Kidney epithelial cell (primary cell): ENCODE data around the gene BRMS1L. TPM values are rescaled to one million over a fixed set of nuclear protein-coding genes. Genes with fewer than 3 reads are reported as not detected.
A peak's percentile ranks its signal among the peaks of the same experiment; 100 is the strongest.

Source experiments
- DNase-seq: peaks from one replicate; pipeline ENCODE4 v3.0.0-alpha.2; 2010; ENCODE audit warnings: low read depth
- H3K27me3 ChIP-seq: 2 replicates; pipeline ENCODE4 v1.6.0; 2011; ENCODE audit warnings: low read length; ENCODE audit not compliant: control insufficient read depth, insufficient read depth
- H3K36me3 ChIP-seq: 2 replicates; pipeline ENCODE4 v1.5.1; 2011; ENCODE audit warnings: low read length; ENCODE audit not compliant: control insufficient read depth, insufficient read depth
- H3K4me3 ChIP-seq: 2 replicates; pipeline ENCODE4 v1.5.1; 2011; ENCODE audit warnings: low read depth, mild to moderate bottlenecking, control low read depth, low read length
- total RNA-seq: library from RNA; depleted of rRNA; stranded (reverse); fragments of >200 nt; gene quantifications from 2 replicates; pipeline ENCODE4 v1.2.3, GENCODE V29; 2015
- TF ChIP-seq, protein P1 (sequence below): IDR thresholded peaks from 2 replicates; pipeline ENCODE4 v1.5.1; 2011; ENCODE audit warnings: mild to moderate bottlenecking, moderate library complexity, low read length, control low read depth, inconsistent platforms; ENCODE audit not compliant: insufficient read depth, poor library complexity, severe bottlenecking

The BRMS1L gene
- total RNA-seq, 1 donor from 2014 or later, result 5.6 TPM

DNA sequence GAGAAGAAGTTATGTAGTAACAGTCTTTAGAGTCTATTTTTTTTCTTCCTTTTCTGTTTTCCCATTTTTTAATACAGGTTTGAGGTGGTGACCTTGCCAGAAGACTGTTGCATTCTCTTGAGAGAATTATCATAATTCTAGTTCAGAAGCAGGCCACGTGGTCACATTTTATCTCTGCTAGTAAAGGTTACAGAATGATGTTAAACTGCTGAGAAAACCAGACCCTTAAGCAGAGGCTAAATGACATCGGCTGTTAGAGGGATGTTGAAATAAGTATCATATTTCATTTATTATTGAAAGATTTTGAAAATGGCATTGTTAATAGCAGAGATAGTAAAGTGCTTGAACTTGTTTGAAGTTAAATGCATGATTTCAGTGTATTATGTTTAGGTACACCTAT lies 49.2 kb downstream of the BRMS1L start:
- DNase-seq, result no peak
- Histone ChIP-seq H3K4me3 (no peak overlapping the region), H3K36me3 (no peaks in the 10 kb centered on the region), H3K27me3 (no peaks in the 10 kb centered on the region)
- TF ChIP-seq, protein P1, sequence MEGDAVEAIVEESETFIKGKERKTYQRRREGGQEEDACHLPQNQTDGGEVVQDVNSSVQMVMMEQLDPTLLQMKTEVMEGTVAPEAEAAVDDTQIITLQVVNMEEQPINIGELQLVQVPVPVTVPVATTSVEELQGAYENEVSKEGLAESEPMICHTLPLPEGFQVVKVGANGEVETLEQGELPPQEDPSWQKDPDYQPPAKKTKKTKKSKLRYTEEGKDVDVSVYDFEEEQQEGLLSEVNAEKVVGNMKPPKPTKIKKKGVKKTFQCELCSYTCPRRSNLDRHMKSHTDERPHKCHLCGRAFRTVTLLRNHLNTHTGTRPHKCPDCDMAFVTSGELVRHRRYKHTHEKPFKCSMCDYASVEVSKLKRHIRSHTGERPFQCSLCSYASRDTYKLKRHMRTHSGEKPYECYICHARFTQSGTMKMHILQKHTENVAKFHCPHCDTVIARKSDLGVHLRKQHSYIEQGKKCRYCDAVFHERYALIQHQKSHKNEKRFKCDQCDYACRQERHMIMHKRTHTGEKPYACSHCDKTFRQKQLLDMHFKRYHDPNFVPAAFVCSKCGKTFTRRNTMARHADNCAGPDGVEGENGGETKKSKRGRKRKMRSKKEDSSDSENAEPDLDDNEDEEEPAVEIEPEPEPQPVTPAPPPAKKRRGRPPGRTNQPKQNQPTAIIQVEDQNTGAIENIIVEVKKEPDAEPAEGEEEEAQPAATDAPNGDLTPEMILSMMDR, result no peak

DNA sequence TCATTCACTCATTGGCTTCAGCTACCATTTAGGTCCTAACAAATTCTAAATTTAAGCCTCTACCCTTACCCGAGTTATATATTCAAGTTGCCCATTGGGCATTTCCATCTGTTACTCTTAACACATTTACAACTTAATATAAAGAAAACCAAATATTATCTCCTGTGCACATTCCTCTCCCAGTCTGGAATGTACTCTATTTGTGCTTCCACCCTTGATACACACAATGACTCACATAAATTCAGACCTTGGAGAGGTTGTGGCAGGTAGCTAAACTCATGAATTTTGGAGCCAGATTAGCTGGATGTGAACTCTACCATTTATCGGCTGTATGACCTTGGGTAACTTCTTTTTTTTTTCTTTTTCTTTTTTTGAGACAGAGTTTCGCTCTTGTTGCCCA lies 51.1 kb downstream of the BRMS1L start:
- DNase-seq, result no peak
- H3K27me3 ChIP-seq, result no peaks in the 10 kb centered on the region
- no peaks in the 10 kb centered on the region for H3K36me3 ChIP-seq
- no peak overlapping the region for H3K4me3 ChIP-seq
- TF ChIP-seq, protein P1, result no peak

DNA sequence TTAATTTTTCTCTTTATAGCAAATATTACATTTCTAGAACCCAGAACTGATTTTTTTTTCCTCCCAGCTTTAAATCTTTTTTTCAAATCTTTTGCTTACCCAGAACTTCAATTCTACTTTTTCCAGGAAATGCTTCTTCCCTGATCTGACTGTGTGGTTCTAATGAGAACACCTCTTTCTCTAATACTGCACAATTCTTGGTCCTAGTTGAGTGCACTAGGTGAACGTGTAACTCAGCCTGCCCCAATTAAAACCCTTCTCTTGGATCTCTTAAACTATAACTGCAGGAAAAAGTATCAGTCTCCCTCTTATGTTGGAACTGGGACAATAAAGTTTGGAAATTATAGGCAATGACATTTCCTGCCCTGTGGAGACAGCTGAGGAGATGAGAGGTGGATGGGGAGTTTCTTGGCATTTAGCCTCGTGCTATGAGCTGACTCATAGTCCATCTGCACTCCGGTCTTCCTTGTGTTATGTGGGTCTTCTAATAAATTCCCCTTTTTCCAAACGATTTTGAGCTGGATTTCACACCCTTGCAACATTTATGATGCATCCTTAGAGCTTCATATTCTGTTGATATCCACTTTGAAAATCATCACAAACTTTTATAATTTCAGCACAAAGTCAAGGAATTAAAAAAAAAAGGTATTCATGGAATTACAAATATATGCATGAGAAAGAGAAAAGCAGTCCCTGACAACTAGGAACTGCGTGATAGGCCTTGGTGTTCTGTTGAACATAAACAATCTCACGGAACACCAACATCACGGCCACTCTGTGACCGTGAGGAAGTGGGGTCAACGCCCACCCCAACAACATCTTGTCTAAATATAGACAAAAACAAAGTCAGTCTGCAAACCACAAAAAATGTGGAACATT lies 52.4 kb downstream of the BRMS1L start:
- H3K36me3 ChIP-seq, result no peaks in the 10 kb centered on the region
- no peaks in the 10 kb centered on the region for H3K27me3 ChIP-seq
- DNase-seq, result peak; percentile 58
- TF ChIP-seq, protein P1, result no peak
- H3K4me3 ChIP-seq, result no peak overlapping the region

DNA sequence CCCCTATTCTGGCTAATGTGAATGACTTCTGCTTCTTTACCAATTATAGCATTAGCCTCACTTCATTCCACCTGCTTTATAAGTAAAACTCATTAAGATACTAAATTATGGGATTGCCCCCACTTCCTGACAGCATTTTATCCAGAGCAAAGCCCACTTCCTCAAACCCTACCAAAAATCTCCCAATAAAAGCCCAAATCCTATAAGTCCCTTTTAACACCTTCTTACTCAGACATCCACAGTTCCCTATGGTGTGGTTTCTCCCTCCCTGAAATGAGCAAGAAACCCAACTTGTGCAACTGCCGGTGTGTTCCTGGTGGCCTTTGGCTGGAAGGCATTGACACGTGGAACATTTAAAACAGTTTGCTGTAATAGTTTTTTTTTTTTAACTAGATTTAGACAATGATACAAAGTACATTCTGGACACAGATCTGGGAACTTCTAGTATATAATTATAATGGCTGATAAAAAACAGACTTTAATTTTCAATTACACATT lies 53.1 kb downstream of the BRMS1L start:
- TF ChIP-seq, protein P1, result no peak
- H3K4me3 ChIP-seq, result no peak overlapping the region
- no peaks in the 10 kb centered on the region for H3K27me3 ChIP-seq
- no peaks in the 10 kb centered on the region for H3K36me3 ChIP-seq
- no peak for DNase-seq

DNA sequence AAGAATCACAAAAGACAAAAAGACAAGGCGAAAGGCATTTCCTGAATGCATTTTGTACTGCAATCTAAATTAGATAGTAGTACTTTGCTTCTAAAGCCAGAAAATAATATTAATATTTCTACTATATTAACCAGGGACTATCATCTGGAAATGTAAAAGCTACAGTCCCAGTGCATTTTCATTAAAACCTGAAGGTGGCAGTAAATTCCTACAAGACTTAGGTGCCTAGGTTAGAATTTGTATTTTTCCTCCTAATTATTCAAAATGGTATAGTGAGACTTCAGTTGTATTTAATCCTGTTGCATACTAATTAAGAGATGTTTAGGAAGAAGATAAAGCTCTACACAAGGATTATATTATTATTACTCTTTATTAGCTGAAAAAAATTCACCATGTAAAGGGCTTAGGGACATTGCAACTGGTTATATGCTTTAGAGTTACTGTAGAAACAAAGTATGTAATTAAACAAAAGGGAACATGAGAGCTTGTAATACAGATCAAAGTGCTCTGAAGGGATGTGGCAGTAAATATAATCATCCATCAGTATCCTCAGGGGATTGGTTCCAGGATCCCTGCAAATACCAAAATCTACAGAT lies 53.6 kb downstream of the BRMS1L start:
- DNase-seq, result no peak
- Histone ChIP-seq H3K36me3 (no peaks in the 10 kb centered on the region), H3K27me3 (no peaks in the 10 kb centered on the region), H3K4me3 (no peak overlapping the region)
- TF ChIP-seq, protein P1, result peak; percentile 45

DNA sequence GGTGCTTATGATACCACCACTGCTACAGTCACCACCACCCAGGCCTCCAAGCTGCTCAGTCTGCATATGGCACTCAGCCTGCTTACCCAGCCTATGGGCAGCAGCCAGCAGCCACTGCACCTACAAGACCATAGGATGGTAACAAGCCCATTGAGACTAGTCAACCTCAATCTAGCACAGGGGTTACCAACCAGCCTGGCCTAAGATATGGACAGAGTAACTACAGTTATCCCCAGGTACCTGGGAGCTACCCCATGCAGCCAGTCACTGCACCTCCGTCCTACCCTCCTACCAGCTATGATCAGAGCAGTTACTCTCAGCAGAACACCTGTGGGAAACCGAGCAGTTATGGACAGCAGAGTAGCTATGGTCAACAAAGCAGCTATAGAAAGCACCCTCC lies 55.1 kb downstream of the BRMS1L start:
- no peak for DNase-seq
- no peaks in the 10 kb centered on the region for H3K36me3 ChIP-seq
- TF ChIP-seq, protein P1, result no peak
- H3K27me3 ChIP-seq, result no peaks in the 10 kb centered on the region
- H3K4me3 ChIP-seq, result no peak overlapping the region
